ENCODE measurements around the gene PRAMEF5.
"Not testable (repeated sequence)": the region's sequence is repeated elsewhere in the genome, so short reads cannot be mapped to it uniquely, and the experiment has no call there.

Gene PRAMEF5

DNA sequence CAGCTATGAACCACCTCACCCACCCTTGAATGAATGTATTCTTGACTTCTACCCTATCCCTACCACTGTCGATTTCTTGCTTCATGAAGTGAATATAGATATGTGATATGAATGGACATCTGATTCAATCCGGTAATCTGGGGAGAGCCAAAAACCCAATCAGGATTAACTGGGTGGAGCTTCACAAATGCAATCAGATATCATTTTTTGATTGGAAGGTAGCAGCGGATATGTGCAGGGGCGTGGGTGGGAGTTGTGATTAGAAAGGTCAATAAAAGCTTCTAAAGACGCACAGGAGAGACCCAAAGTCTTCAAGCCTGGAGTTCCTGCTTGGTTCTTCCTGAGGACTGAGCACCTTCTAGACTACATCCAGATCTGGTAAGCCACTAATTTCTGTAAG lies at the start of gene PRAMEF5:
Gene PRAMEF5 (plus strand): TSS at position 301 of the 400 bp plus-strand sequence. CDS start 5,071 bp downstream, outside the sequence.
- DNase-seq = not testable (repeated sequence)

GRCh38 chr1:13208712-13209111 lies 45.3 kb upstream of the PRAMEF5 start:
- not testable (repeated sequence) for DNase-seq

GRCh38 chr1:13216619-13217018 lies 37.4 kb upstream of the PRAMEF5 start:
- not testable (repeated sequence) for DNase-seq

GRCh38 chr1:13219203-13219602 lies 34.8 kb upstream of the PRAMEF5 start:
- not testable (repeated sequence) for DNase-seq

DNA sequence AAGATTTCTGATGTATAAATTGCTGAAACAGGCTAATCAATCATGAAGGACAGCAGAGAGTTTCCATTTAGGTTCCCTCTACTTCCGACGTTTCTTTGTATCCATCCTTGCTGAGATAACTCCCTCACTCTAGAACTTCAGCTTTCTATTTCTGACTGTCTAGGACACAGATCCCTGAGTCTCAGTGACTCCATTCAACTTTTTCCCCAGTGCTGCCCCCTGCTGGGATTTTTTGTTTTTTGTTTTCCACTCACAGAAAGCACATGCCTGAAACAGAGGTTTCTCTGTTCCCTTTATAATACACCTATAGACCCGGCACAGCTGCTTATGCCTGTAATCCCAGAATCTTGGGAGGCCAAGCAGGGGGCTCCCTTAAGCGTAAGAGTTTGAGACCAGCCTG lies 31.2 kb upstream of the PRAMEF5 start:
- DNase-seq = not testable (repeated sequence)

DNA sequence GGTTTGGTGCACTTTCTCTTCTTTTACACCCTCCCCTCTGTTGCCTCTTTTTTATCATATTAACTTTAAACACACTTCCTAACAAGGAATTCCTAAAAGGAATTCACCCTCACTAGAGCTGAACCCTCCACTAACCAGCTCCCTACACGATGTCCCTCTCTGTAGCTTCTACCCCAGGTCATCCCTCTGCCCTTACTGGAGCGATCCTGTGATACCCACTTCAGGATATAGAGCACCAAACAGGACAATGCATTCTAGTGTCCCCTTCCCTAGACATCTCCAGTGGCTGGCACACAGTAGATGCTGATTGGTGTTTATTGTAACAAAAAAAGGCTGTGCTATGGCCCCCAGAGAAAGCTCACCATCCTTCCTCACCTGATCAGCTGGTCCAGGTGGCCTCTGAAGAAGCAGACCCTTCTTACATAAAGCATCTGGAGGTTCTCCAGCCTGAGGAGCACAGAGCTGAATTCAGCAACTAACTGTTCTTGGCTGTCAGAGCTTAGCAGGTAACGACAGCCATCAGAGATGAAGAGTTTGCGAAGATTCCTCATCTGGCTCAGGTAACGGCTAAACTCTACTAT lies 29.4 kb upstream of the PRAMEF5 start:
- no peak for DNase-seq

GRCh38 chr1:13225675-13226204 lies 28.3 kb upstream of the PRAMEF5 start, which contains the start of gene PRAMEF18:
Gene PRAMEF18 (minus strand): TSS chr1:13226154. CDS start chr1:13226106, 48 bp downstream.
- not testable (repeated sequence) for DNase-seq

DNA sequence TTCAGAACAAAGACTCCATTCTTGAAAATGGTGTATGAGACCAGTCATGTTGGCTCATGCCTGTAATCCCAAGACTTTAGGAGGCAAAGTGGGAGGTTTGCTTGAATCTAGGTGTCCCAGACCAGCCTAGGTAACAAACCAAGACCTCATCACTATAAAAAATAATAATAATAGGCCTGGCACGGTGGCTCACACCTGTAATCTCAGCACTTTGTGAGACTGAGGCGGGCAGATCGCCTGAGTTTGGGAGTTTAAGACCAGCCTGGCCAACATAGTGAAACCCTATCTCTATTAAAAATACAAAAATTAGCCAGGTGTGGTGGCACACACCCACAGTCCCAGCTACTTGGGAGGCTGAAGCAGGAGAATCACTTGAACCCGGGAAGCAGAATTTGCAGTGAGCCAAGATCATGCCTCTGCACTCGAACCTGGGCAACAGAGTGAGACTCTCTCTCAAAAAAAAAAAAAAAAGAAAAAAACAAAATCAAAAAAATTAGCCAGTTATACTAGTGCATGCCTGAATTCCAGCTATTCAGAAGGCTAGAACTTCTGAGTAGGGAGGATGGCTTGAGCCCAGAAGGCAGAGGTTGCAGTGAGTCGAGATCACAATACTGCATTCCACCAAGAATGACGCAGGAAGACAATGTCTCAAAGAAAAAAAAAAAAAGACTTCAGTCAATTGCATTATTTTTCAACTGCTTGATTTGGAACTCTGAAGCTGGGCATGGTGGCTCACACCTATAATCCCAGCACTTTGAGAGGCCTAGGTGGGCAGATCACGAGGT lies 26.5 kb upstream of the PRAMEF5 start:
- DNase-seq = not testable (repeated sequence)

DNA sequence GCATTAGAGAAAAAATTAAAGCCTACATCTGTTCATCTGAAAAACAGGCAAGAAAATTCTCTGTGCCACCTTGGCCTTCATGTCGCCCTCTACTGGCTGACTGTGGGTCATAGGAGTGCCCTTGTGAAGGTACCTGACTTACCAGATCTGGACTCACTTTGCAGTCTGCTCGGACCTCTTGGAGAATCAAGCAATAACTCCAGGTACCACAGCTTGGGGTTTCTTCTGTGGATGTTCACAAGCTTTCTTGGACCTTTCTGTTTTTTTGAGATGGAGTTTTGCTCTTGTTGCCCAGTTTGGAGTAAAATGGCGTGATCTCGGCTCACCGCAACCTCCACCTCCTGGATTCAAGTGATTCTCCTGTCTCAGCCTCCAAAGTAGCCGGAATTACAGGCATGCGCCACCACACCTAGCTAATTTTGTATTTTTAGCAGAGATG lies 25.6 kb upstream of the PRAMEF5 start:
- DNase-seq = no peak

- DNase-seq = not testable (repeated sequence)
These were observed 23.9 kb upstream of the PRAMEF5 start for GRCh38 chr1:13230096-13230495.

DNA sequence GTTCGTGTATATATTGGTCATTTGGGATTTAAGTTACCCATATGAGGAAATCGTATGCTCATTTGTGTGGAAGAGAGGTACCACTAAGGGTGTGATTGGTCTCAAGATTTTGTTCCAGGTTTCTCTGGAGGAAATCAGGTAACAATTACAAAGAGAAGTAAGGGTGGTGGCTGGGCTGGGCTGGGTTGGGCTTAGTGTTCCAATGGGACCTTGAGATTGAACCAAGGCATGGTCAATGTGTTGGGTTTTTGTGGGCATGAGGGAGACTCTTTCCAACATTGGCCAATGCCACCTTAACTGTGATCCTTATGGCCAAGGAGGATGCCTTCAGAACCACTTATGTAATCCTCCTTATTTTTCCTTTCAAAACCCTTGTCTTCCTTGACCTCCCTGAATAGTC lies 23.4 kb upstream of the PRAMEF5 start:
- DNase-seq = not testable (repeated sequence)

DNA sequence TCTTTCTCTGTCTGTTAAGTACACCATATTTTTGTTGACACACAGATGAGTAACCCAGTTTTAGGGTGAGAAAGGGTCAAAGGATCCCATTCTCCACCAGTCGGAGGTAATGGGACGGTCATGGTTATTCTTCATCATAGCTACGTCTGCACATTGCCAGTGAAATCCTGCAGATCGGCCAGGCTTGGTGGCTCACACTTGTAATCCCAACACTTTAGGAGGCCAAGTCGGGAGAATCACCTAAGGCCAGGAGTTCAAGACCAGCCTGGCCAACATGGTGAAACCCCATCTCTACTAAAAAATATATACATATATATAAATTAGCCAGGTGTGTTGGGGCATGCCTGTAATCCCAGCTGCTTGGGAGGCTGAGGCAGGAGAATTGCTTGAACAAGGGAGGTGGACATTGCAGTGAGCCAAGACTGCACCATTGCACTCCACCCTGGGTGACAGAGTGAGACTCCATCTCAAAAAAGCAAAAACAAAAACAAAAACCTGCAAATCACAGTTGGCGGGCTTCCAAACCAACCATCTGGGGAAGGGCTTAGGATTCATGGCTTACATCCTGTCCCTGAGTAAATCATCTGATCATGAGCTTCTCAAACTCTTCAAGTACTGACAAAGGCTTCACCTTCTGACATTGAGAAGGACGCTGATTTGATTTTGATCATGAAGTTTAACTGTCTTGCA lies 22.8 kb upstream of the PRAMEF5 start:
- DNase-seq = not testable (repeated sequence)

- not testable (repeated sequence) for DNase-seq
These were observed 21.9 kb upstream of the PRAMEF5 start for GRCh38 chr1:13232056-13232455.

DNA sequence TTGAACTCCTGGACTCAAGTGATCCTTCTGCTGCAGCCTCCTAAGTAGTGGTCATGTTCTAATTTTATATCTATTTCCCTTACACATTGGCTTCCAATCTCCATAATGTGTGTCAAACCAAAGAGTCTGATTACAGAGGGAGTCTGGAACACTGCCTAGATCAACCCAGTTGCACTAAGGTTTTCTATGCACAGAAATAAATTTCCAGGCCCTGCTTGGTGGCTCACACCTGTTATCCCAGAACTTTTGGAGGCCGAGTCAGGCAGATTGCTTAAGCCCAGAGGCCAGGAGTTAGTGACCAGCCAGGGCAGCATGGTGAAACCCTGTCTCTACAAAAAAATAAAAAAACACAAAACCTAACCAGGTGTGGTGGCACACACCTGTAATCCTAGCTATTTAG lies 19.9 kb upstream of the PRAMEF5 start:
- not testable (repeated sequence) for DNase-seq

GRCh38 chr1:13237572-13237971 lies 16.4 kb upstream of the PRAMEF5 start:
- not testable (repeated sequence) for DNase-seq

DNA sequence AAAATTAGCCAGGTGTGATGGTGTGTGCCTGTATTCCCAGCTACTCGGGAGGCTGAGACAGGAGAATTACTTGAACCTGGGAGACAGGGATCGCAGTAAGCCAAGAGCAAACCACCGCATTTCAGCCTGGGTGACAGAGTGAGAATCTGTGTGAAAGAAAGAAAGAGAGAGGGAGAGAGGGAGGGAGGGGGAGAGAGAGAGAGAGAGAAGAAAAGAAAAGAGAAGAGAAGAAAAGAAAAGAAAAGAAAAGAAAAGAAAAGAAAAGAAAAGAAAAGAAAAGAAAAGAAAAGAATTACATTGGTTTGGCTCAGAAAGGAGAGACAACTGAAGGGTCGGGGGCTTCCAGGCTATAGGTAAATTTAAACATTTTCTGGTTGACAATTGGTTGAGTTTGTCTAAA lies 14.4 kb upstream of the PRAMEF5 start:
- not testable (repeated sequence) for DNase-seq

- DNase-seq = not testable (repeated sequence)
These were observed 10.3 kb upstream of the PRAMEF5 start for GRCh38 chr1:13243536-13244263.

- not testable (repeated sequence) for DNase-seq
These were observed 8.0 kb upstream of the PRAMEF5 start for GRCh38 chr1:13245841-13246553.

GRCh38 chr1:13246554-13246871 lies 7.5 kb upstream of the PRAMEF5 start:
- not testable (repeated sequence) for DNase-seq

DNA sequence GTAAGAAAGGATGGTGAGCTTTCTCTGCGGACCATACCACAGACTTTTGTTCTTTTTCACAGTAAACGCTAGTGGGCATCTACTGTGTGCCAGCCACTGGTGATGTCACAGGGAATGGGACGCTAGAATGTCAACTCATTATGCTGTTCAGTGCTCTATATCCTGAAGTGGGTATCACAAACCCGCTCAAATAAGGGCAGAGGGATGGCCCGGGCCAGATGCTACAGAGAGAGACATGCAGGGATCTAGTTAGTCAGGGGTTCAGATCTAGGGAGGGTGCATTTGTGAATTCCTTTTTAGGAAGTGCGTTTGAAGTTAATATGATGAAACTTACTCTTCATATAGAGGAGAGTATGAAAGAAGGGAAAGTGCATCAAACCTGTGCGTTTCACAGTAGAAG lies 6.9 kb upstream of the PRAMEF5 start:
- DNase-seq = not testable (repeated sequence)

DNA sequence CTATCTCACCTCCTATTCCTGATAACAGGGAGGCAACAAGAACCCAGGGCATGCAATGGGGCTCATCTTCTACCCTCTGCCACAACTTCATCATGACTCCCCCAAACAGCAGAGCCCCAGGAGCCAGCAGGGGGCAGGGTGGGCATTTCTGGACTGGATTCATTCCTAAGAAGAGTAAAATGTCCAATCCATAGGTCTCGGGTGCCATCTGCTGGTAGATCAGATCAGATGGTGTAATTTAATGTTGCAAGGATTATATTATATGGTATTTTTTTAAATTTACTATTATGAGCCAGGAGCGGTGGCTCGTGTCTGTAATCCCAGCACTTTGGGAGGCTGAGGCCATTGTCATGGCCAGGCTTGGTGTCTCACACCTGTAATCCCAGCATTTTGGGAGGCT lies 11.1 kb downstream of the PRAMEF5 start:
- DNase-seq = not testable (repeated sequence)

- DNase-seq = not testable (repeated sequence)
These were observed 23.0 kb downstream of the PRAMEF5 start for GRCh38 chr1:13277016-13277415.
